Panc1 (cell line): Measurements from ENCODE around the gene FBXW7. TPM values are rescaled to one million over a fixed set of nuclear protein-coding genes. Genes with fewer than 3 reads are reported as not detected.

Experiments used
- ATAC-seq: fragments of 200-7000 bp; cut with Tn5 transposase; 2 replicates; pipeline ENCODE4 v1.9.1; 2020; ENCODE audit warnings: mild to moderate bottlenecking, moderate library complexity
- BruUV-seq: library from RNA; stranded (reverse); fragments of 400-500 nt; replicated peaks from 2 replicates; lab custom pipeline; 2021; lab: Mats Ljungman, UMichigan
- CTCF ChIA-PET: fragments of 300-600 bp; sonication (Branson Sonifier 250); formaldehyde crosslinking; loops from one replicate; lab custom pipeline; 2022; ENCODE audit warnings: antibody characterized with exemption; lab: Charles Lee
- POLR2A ChIA-PET: fragments of 300-600 bp; sonication (Branson Sonifier 250); formaldehyde crosslinking; loops from one replicate; lab custom pipeline; 2022; ENCODE audit warnings: antibody characterized with exemption; lab: Charles Lee
- DNase-seq: peaks from one replicate; pipeline ENCODE4 v3.0.0-alpha.2; 2010; ENCODE audit warnings: low read depth, low spot score
- H3K27ac ChIP-seq: 2 replicates; pipeline ENCODE4 v1.5.1; 2011; ENCODE audit warnings: mild to moderate bottlenecking, low read length, inconsistent platforms
- H3K27me3 ChIP-seq: fragments of 200-500 bp; sonication (Bioruptor generic); 2 replicates; pipeline ENCODE4 v1.6.0; 2014; ENCODE audit warnings: low read length, inconsistent platforms; ENCODE audit not compliant: control insufficient read depth, insufficient read depth
- H3K36me3 ChIP-seq: fragments of 200-500 bp; sonication (Bioruptor generic); 2 replicates; pipeline ENCODE4 v1.5.1; 2014; ENCODE audit warnings: inconsistent platforms, mild to moderate bottlenecking, low read length, moderate library complexity; ENCODE audit not compliant: control insufficient read depth, insufficient read depth
- H3K4me1 ChIP-seq: 2 replicates; pipeline ENCODE4 v1.5.1; 2011; ENCODE audit warnings: inconsistent platforms, mild to moderate bottlenecking, low read length, moderate library complexity; ENCODE audit not compliant: control insufficient read depth, insufficient read depth
- H3K4me3 ChIP-seq, 2 experiments: 2 replicates each; pipeline ENCODE4 v1.5.1; 2011 to 2012; ENCODE audit warnings: low read depth in 2 of 2, low read length in 2 of 2, mild to moderate bottlenecking in 2 of 2, inconsistent platforms in 1 of 2, moderate library complexity in 1 of 2
- H3K9me3 ChIP-seq: fragments of 200-500 bp; sonication (Bioruptor generic); 2 replicates; pipeline ENCODE4 v1.5.1; 2014; ENCODE audit warnings: low read depth, mild to moderate bottlenecking, inconsistent platforms, low read length, moderate library complexity; ENCODE audit not compliant: control insufficient read depth, insufficient read depth
- POLR2AphosphoS5 ChIP-seq: IDR thresholded peaks from 2 replicates; pipeline ENCODE4 v1.6.1; 2012; ENCODE audit warnings: mild to moderate bottlenecking, low read depth, low read length, moderate library complexity
- REST ChIP-seq, 2 experiments: IDR thresholded peaks; 2 replicates each; pipeline ENCODE4 v1.6.1; 2011 to 2012; ENCODE audit warnings: low read depth in 2 of 2, control low read depth in 1 of 2, low read length in 1 of 2, mild to moderate bottlenecking in 1 of 2, moderate library complexity in 1 of 2; ENCODE audit not compliant: insufficient read depth in 1 of 2
- SIN3A ChIP-seq: IDR thresholded peaks from 2 replicates; pipeline ENCODE4 v1.6.1; 2012; ENCODE audit warnings: low read depth, mild to moderate bottlenecking, low read length, moderate library complexity, borderline replicate concordance; ENCODE audit not compliant: insufficient read depth
- TCF7L2 ChIP-seq: IDR thresholded peaks from 2 replicates; pipeline ENCODE4 v1.6.1; 2011; ENCODE audit warnings: mild to moderate bottlenecking, low read depth, low read length, inconsistent platforms
- in situ Hi-C: cut with HindIII; loops from 2 replicates; pipeline ENCODE4 v1.10.0; 2016; ENCODE audit warnings: low sequenced_read_pairs, low pct_unique_long_range_greater_than_20kb
- intact Hi-C: fragments of 100-400 bp; cut with micrococcal nuclease; formaldehyde crosslinking; loops from one replicate; pipeline ENCODE4 v1.10.0; 2022; ENCODE audit not compliant: unreplicated experiment
- total RNA-seq: library from RNA; stranded (reverse); gene quantifications from one replicate; pipeline ENCODE4 v1.2.1, GENCODE V29; 2021; ENCODE audit not compliant: unreplicated experiment
- TF ChIP-seq, protein P1 (sequence below): fragments of 450-650 bp; IDR thresholded peaks from 2 replicates; pipeline ENCODE4 v1.5.1; 2017; ENCODE audit warnings: mild to moderate bottlenecking

Gene FBXW7
- total RNA-seq, 1 experiment from 2014 or later = 16.2 TPM

DNA sequence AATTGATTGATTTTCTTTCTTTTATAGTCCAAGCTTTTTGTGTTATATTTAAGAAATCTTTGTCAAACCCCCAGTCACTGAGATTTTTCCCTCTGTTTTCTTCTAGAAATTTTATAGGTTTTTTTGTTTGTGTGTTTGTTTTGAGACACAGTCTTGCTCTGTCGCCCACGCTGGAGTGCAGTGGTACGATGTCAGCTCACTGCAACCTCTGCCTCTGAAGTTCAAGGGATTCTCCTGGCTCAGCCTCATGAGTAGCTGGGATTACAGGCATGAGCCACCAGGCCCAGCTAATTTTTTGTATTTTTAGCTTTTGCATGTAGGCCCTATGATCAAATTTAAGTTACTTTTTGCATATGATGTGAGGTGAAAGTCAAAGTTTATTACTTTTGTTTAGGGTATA, 20.9 kb upstream of the FBXW7 start:
- in situ Hi-C loops (no loop called here), intact Hi-C loops (no loop called here)
- H3K27me3 ChIP-seq = no peaks in the 10 kb centered on the region
- no peaks in the 10 kb centered on the region for H3K4me1 ChIP-seq
- DNase-seq = no peak
- BruUV-seq = no TSS peak
- ChIA-PET POLR2A (no interaction called here), CTCF (no interaction called here)
- TF ChIP-seq TCF7L2 (no peak), POLR2AphosphoS5 (no peak), SIN3A (no peak), REST (IDR thresholded peaks at IDR 0.05; ENCODE audit: insufficient read depth in 1 of 2, low read depth in 2 of 2, low read length in 1 of 2) (no peak)
- TF ChIP-seq, protein P1, sequence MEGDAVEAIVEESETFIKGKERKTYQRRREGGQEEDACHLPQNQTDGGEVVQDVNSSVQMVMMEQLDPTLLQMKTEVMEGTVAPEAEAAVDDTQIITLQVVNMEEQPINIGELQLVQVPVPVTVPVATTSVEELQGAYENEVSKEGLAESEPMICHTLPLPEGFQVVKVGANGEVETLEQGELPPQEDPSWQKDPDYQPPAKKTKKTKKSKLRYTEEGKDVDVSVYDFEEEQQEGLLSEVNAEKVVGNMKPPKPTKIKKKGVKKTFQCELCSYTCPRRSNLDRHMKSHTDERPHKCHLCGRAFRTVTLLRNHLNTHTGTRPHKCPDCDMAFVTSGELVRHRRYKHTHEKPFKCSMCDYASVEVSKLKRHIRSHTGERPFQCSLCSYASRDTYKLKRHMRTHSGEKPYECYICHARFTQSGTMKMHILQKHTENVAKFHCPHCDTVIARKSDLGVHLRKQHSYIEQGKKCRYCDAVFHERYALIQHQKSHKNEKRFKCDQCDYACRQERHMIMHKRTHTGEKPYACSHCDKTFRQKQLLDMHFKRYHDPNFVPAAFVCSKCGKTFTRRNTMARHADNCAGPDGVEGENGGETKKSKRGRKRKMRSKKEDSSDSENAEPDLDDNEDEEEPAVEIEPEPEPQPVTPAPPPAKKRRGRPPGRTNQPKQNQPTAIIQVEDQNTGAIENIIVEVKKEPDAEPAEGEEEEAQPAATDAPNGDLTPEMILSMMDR = no peak
- no peak overlapping the region; a peak in 2 of 4 replicates for H3K4me3 ChIP-seq
- no peak for ATAC-seq
- H3K36me3 ChIP-seq = no peaks in the 10 kb centered on the region
- no peak overlapping the region for H3K27ac ChIP-seq
- no peaks in the 10 kb centered on the region for H3K9me3 ChIP-seq

DNA sequence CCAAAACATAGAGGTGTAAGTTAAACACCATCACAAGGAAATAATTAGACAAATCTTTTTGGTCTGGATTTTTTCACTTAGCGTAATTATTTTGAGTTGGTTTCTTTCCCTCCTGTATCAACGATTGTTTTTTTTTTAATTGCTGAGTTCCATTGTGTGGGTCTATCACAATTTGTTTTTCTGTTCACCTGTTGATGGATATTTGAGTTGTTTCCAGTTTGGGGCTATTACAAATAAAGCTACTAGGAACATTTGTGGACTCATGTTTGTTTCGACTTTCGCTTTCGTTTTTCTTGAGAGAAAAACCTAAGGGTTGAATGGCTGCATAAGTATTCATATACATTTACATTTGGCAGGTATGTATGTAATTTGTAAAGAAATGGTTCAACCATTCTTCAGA, 20.4 kb upstream of the FBXW7 start:
- no peaks in the 10 kb centered on the region for H3K4me1 ChIP-seq
- POLR2A ChIA-PET = no interaction called here
- no peaks in the 10 kb centered on the region for H3K27me3 ChIP-seq
- ATAC-seq (no peak), DNase-seq (no peak)
- CTCF ChIA-PET = no interaction called here
- H3K27ac ChIP-seq = peak overlapping the region; percentile 13; the same call in 1 of the 2 replicates
- in situ Hi-C loops = no loop called here
- H3K36me3 ChIP-seq = no peaks in the 10 kb centered on the region
- H3K9me3 ChIP-seq = no peaks in the 10 kb centered on the region
- peak overlapping the region; percentile 16 to 20; a peak in 3 of 4 replicates for H3K4me3 ChIP-seq
- intact Hi-C loops = no loop called here
- BruUV-seq = no TSS peak
- TF ChIP-seq SIN3A = no peak
- TF ChIP-seq, protein P1 = no peak
- no peak for TF ChIP-seq TCF7L2
- TF ChIP-seq REST (IDR thresholded peaks at IDR 0.05; ENCODE audit: insufficient read depth in 1 of 2, low read depth in 2 of 2, low read length in 1 of 2) = no peak
- TF ChIP-seq POLR2AphosphoS5 = no peak
